ENCODE results near the gene HOXA4.

Gene HOXA4

GRCh38 chr7:27105301-27106031 lies 25.1 kb downstream of the HOXA4 start:
- DNase-seq (ENCODE audit: low read depth): no peak

DNA sequence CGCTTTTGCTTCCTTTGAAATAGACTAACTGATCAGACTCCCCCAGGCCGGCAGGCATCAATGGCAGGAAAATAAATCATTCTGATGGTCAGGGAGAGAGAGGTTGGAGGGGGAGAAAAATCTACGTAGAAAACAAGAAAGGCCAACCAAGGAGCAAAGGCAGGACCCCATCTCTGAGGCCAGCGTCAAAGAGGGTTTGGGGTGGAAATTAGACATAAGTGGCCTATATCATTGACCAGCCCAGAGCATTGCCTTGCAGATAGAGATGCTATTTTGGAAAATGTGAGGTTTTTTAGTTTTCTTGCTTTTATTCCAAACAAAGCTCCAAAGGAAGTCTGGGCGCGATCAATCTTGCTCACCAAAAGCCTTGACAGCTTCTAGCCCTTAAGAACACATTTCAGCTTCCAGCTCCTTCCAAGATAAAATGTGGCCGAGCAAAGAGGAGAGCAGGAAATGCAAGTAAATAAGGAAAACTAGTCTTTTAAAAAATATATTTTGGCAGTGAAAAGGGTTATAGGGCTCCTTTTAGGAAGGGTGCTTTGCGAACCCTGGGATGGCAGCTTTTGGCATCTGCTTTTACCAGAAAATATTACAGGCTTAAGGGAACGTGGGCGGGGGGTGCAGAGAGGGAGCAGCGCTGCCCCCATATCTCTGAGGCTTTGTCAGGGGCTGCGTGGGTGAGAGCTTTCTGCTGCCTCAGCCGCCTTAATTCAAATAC lies 26.1 kb downstream of the HOXA4 start:
- no peak for DNase-seq (ENCODE audit: low read depth)

DNA sequence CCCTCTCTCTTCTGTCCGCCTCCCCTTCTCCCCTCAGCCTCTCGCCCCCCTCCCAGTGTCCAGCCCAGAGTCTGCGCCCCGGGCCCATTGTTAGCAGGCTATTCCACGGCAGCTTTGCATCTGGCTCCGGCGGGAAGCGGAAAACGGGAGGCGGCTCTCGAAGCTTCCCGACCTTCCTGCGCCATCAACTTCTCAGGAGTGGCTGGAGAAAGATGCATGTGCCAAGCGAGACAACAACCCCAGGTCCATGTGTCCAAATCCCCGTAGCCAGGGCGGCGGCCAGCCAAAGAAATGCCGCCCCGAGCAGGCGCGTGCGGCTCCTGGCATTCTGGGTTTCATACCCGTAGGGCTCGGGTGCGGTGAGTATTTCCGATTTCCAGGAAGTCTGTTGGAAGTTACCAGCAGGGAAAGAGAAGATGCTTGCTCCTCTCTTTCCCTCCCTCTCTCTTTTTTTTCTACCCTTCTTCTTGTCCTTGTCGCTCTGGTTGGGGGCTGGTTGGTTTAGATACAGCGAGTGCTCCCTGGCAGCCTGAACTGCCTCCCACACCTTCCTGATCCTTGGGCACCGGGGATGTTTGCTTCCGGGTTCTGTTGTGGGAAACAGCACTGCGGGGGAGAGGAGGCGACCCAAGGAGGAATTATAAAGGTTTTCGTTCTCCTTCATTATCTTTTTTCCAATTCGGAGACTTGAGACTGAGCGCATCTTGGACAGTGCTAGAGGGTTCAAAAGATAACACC lies 26.9 kb downstream of the HOXA4 start:
- DNase-seq (ENCODE audit: low read depth): no peak

GRCh38 chr7:27102581-27103442 lies 27.7 kb downstream of the HOXA4 start, which contains the start of gene HOXA2:
TSS of gene HOXA2 (minus strand) at chr7:27102683. CDS start at chr7:27102500, 183 bp downstream.
- no peak for DNase-seq (ENCODE audit: low read depth)

- no peak for DNase-seq (ENCODE audit: low read depth)
Measured at GRCh38 chr7:27101957-27102580, 28.5 kb downstream of the HOXA4 start.

DNA sequence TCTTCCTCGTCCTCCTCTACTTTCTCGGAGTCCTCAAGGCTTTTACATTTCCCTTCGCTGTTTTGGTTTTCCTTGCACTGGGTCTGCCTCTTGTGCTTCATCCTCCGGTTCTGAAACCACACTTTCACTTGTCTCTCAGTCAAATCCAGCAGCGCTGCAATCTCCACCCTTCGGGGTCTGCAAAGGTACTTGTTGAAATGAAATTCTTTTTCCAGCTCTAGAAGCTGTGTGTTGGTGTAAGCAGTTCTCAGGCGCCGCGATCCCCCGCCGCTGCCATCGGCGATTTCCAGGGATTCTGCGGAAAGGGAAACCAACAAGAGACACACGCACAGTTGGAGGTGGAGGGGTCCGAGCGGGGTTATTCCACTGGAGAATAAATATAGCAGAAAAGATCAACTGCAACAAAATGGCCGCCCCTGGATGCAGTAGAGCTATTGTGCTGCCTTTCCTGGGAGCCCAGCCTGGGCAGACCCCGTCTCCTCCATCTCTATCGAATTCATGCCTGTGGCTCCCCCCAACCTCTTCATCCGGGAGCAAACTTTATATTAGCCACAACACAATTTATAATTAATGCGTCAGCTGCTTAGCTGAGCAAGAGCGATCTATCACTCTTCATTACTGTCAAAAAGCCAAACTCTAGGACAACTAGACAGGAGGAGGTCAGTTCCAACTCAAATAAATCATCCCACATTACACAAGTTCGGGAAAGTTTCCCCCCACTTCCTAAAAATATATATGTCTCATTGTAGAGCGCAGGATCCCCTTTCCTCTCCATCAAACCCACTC lies 29.2 kb downstream of the HOXA4 start:
- no peak for DNase-seq (ENCODE audit: low read depth)

- DNase-seq (ENCODE audit: low read depth): no peak
Measured at GRCh38 chr7:27100694-27101170, 29.8 kb downstream of the HOXA4 start.

GRCh38 chr7:27099453-27100370 lies 30.8 kb downstream of the HOXA4 start:
- no peak for DNase-seq (ENCODE audit: low read depth)

DNA sequence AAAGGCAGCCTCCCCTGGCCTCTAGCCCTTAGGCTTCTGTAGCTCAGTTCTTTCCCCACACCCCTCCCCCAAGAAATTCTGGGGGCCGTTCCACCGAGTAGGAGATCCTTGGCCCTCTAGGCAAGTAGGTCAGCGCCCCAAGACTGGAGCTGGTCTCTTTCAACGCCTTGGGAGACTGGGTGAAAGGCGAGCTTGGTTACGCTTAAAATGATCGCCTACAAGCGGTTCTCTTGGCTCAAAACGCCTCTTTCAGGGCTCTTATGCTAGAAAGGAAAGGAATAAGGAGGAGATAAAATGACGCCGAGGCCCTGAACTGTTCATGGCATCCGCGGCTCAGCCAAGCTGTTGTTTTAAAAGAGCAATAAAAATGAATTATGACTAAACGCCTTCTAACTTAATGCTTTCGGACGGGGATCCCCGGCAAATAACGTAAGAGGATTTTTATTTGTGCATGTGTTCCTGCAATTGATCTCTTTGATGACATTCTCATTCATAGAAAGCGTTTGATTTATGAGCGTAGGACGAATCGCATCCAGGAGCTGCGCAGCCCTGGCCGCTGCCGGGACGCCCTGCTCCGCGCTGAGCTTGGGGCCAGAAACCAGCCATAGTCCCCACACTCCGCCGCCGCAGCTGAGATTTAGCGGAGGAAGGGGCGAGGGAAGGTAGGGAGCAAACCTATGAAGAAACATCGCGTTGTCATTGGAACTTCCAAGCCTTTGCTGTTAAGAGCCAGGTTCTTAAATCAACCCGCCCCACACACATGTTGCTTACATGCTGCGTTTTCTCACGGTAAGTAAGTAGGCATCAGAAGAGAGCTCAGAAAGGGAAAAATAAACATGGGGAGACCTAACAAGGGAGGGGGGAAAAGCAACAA lies 31.7 kb downstream of the HOXA4 start:
- no peak for DNase-seq (ENCODE audit: low read depth)

- DNase-seq (ENCODE audit: low read depth): no peak
Measured at GRCh38 chr7:27097686-27098577, 32.6 kb downstream of the HOXA4 start.

- no peak for DNase-seq (ENCODE audit: low read depth)
Measured at GRCh38 chr7:27096768-27097514, 33.6 kb downstream of the HOXA4 start.

- peak; percentile 54 for DNase-seq (ENCODE audit: low read depth)
Measured at GRCh38 chr7:27095897-27096767, 34.4 kb downstream of the HOXA4 start, which contains the start of gene HOXA1. TSS of gene HOXA1 (minus strand) at chr7:27096000. CDS start at chr7:27095912, 88 bp downstream.

GRCh38 chr7:27095050-27095896 lies 35.3 kb downstream of the HOXA4 start:
- DNase-seq (ENCODE audit: low read depth): no peak

- DNase-seq (ENCODE audit: low read depth): no peak
Measured at GRCh38 chr7:27094304-27095049, 36.1 kb downstream of the HOXA4 start.
